Measurements from ENCODE around the gene ZNF805.

DNA sequence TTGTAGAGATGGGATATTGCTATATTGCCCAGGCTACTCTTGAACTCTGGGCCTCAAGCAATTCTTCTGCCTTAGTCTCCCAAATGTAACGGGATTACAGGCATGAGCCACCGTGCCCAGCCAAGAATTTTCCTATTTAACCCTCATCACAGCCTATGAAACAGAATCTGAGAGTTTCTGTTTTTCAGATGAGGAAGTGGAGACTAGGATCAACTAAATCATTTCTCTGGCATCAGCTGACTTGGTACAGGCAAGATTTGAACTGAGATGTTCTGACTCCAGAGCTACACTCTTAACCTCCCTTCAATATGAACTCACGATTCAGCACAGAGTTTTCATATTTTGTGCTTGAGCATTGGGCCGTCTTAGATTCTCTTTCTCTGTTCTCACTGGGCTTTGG, 47.9 kb downstream of the ZNF805 start:
- TF ChIP-seq, protein P1, sequence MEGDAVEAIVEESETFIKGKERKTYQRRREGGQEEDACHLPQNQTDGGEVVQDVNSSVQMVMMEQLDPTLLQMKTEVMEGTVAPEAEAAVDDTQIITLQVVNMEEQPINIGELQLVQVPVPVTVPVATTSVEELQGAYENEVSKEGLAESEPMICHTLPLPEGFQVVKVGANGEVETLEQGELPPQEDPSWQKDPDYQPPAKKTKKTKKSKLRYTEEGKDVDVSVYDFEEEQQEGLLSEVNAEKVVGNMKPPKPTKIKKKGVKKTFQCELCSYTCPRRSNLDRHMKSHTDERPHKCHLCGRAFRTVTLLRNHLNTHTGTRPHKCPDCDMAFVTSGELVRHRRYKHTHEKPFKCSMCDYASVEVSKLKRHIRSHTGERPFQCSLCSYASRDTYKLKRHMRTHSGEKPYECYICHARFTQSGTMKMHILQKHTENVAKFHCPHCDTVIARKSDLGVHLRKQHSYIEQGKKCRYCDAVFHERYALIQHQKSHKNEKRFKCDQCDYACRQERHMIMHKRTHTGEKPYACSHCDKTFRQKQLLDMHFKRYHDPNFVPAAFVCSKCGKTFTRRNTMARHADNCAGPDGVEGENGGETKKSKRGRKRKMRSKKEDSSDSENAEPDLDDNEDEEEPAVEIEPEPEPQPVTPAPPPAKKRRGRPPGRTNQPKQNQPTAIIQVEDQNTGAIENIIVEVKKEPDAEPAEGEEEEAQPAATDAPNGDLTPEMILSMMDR (IDR thresholded peaks at IDR 0.05) = no peak
- no peak for TF ChIP-seq ZFX (IDR thresholded peaks at IDR 0.05; ENCODE audit: borderline replicate concordance)
